Right cardiac atrium (tissue), 5 donors: ENCODE data around the gene PSME3. TPM values are rescaled to one million over a fixed set of nuclear protein-coding genes. Genes with fewer than 3 reads are reported as not detected.

Experiments
- ATAC-seq, 2 donors: fragments of 200-7000 bp; cut with Tn5 transposase; one replicate each; pipeline versions ENCODE4 v1.8.0 to v1.9.1; 2020; ENCODE audit warnings: moderate library complexity in 2 of 2, mild to moderate bottlenecking in 1 of 2
- DNase-seq, 3 donors: peaks; one replicate each; pipeline ENCODE4 v3.0.0-alpha.2; 2020
- H3K27ac ChIP-seq: one replicate; pipeline ENCODE4 v1.5.1; 2013; ENCODE audit warnings: mild to moderate bottlenecking, low read length, control low read depth, moderate library complexity
- H3K27me3 ChIP-seq: one replicate; pipeline ENCODE4 v1.6.1; 2013; ENCODE audit not compliant: control insufficient read depth, insufficient read depth
- H3K4me1 ChIP-seq: one replicate; pipeline ENCODE4 v1.6.1; 2013; ENCODE audit warnings: low read length; ENCODE audit not compliant: control insufficient read depth, insufficient read depth
- H3K4me3 ChIP-seq: one replicate; pipeline ENCODE4 v1.5.1; 2013; ENCODE audit warnings: low read length, control low read depth
- H3K9me3 ChIP-seq: one replicate; pipeline ENCODE4 v1.6.1; 2013; ENCODE audit warnings: low read length; ENCODE audit not compliant: control insufficient read depth
- WGBS: extraction: QIAGEN DNeasy Blood & Tissue Kit; methylation state at CpG from one replicate; pipeline ENCODE4 v1.1.7; 2013; 5-methylcytosine and 5-hydroxymethylcytosine counted together
- intact Hi-C, 4 donors: fragments of 100-400 bp; cut with DNase I; formaldehyde crosslinking; loops; one replicate each; pipeline versions ENCODE4 v1.11.0 to v1.14.0; 2022 to 2023
- polyA plus RNA-seq: library from polyadenylated mRNA; stranded (reverse); fragments of 200-250 nt; gene quantifications from one replicate; pipeline ENCODE4 v1.2.3, GENCODE V29; 2013
- total RNA-seq, 4 donors: library from RNA; stranded (reverse); fragmentation: NEBNext Ultra II Directional; extraction: Animal tissue kit (Norgen Biotek cat#: 25700); gene quantifications; one replicate each; pipeline ENCODE4 v1.2.1, GENCODE V29; 2021
- donor health status: healthy with polysubstance abuse.
- donor health status: DM: no; HTN: yes; CAD: no.
- donor health status: DM: no; HTN: no; CAD: no.
- donor health status: DM: no; HTN: yes; CAD: no; lungs with severe emphysema.
- donor health status: DM: yes; HTN: yes; CAD: no.

Gene PSME3
- total and polyA plus RNA-seq, 5 donors, result 57.6 to 82.0 (median 64.5) TPM

DNA sequence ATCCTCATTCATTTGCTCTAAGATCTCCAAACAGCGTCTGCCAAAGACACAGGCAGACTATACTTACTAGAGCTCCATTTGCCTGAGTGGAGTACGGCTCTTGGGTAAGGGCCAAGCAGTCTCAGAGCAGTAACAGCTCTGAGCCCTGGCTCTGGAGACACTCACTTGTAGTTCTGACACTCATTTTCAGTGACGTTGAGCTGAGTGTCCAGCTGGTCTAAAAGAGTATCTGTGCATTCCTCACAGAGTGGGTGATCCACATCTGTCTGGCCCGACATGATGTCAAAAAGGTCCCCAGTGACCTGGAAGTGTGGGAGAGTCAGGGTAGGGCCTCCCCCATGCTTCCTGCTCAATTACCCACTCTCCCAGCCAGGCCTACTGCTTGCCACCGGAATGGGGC, 14.8 kb upstream of the PSME3 start:
- H3K9me3 ChIP-seq, result no peaks in the 10 kb centered on the region
- WGBS, result 64% methylated on average over 5 of the region's 5 CpGs
- DNase-seq (no peak), ATAC-seq (no peak)
- H3K4me1 ChIP-seq, result no peaks in the 10 kb centered on the region
- intact Hi-C loops, result loop anchor here in 3 of 4 donors (10.0 kb wide), 2 partner anchors 94 to 104 kb away; no protein-coding TSS in a partner anchor
- H3K4me3 ChIP-seq, result no peak overlapping the region
- no peaks in the 10 kb centered on the region for H3K27me3 ChIP-seq
- H3K27ac ChIP-seq, result no peak overlapping the region

DNA sequence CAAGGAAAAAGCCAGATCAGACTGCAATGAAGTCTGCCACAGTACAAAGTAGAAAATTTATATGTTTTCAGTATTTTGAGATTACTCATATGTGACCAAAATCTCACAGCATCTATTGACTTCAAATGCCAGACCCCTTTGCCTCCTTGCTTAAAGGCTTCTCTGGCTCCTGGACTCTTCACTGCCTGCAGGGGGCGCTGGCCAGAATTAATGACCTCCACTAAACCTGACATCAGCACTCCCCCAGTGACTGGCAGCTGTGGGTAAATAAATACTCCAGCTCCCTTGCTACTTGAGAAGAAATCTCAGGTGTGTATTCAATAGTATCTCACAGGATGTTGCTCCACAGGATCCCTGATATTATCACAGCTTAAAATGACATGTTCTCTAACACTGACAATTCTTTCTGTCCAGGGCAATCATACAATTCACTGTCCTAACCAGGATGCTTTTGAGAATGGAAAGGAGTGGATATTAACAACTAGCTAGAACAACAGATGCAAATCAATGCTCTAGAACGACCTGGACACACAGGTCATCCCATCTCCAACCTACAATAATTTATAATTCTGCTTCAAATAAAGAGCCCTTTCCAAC, 13.2 kb upstream of the PSME3 start:
- Histone ChIP-seq H3K9me3 (no peaks in the 10 kb centered on the region), H3K27me3 (no peaks in the 10 kb centered on the region), H3K4me3 (no peak overlapping the region), H3K27ac (no peak overlapping the region), H3K4me1 (peaks cover 2% of the 10 kb centered on the region)
- WGBS, result 30% methylated on average over 2 of the region's 2 CpGs
- DNase-seq, result peak; percentile 57 to 71 (median 69)
- intact Hi-C loops, result loop anchor here in 3 of 4 donors (10.0 kb wide), 2 partner anchors 95 to 105 kb away; no protein-coding TSS in a partner anchor
- ATAC-seq, result no peak

DNA sequence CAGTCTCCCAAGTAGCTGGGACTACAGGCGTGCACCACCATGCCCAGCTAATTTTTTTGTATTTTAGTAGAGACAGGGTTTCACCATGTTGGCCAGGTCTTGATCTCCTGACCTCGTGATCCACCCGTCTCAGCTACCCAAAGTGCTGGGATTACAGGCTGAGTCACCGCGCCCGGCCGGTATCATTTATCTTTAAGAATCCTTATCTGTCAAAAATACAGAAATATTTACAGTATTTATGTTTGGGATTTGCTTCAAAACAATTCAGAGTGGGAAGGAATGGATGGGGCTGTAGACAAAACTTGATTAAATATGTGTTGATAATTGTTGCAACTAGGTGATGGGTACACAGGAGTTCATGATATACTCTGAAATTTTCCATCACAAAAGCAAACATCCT, 12.0 kb upstream of the PSME3 start:
- H3K9me3 ChIP-seq, result no peaks in the 10 kb centered on the region
- no peaks in the 10 kb centered on the region for H3K27me3 ChIP-seq
- DNase-seq, result no peak
- no peak for ATAC-seq
- no peak overlapping the region for H3K27ac ChIP-seq
- peaks cover 2% of the 10 kb centered on the region for H3K4me1 ChIP-seq
- no peak overlapping the region for H3K4me3 ChIP-seq
- WGBS, result 92% methylated on average over 7 of the region's 7 CpGs
- intact Hi-C loops, result no loop called here

DNA sequence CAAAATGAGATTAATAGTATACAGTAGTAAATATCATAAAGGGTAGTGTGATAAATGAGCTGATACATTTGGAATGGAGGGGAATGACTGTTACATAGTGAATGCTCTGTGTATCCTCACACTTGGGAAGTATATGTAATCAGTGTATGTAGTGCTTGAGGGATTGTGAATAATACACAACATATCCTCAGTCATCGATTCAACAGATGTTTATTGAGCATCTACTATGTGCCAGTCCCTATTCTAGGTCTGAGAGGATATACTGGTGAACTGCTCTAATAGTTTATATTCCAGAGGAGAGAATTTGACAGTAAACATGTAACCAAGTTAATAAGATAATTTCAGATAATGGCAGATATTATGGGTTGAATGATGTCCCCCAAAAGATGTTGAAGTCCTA, 5.7 kb upstream of the PSME3 start:
- H3K4me3 ChIP-seq, result no peak overlapping the region
- intact Hi-C loops, result no loop called here
- no peak overlapping the region for H3K27ac ChIP-seq
- no peaks in the 10 kb centered on the region for H3K9me3 ChIP-seq
- peaks cover 2% of the 10 kb centered on the region for H3K4me1 ChIP-seq
- no peaks in the 10 kb centered on the region for H3K27me3 ChIP-seq
- WGBS, result 88% methylated on average over 1 of the region's 1 CpG
- DNase-seq, result no peak
- no peak for ATAC-seq

DNA sequence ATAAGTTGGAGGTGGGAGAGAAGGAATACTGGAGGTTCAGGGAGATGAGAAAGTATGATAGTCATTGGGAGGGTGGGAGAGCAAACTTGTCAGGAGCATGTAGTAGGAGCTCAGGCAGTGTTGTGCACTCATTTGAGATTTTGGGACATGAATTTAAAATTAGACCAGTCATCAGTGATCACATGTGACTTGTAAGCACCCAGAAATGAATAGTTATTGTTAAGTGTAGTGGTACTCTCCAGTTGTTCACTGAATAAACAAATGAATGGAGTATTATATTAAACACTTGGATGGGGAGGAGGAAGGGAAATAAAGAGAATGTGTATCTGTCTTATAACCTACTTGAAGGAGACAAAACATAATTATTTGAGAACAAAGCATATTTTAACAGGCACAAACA, 2.2 kb upstream of the PSME3 start:
- intact Hi-C loops, result no loop called here
- no peaks in the 10 kb centered on the region for H3K27me3 ChIP-seq
- no peak overlapping the region for H3K27ac ChIP-seq
- H3K9me3 ChIP-seq, result no peaks in the 10 kb centered on the region
- no peak overlapping the region for H3K4me3 ChIP-seq
- ATAC-seq, result no peak
- H3K4me1 ChIP-seq, result no peaks in the 10 kb centered on the region
- no peak for DNase-seq

DNA sequence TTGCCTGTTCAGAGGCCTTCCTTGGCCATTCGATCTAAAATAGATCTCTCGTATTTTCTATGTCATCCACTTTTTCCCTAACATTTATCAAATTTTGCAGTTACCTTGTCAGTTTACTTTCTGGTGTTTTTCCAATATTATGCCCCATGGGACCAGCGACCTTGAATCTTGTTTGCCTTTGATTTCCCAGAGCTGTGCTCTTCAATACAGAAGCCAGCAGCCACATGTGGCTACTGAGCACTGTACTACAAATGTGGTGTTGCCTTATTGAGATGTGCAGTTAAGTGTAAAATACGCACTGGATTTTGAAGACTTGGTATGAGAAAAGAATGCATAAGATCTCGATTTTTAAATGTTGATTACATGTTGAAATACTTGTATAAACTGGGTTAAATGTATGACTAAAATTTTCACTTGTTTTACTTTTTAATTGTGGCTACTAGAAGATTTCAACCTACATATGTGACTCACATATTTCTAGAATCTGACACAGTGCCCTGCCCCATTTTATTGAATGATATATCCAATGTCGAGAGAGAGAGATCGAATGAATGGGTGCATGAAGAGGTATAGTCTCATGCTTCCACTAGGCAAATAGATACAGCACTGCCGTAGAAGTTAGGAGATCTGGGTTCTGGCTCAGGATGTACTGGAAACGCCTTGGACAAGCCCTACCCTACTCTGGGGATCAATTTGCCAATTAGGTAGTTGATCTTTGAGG, 824 bp upstream of the PSME3 start:
- ATAC-seq, result peak in 1 of 2 donors; percentile 35
- no peaks in the 10 kb centered on the region for H3K4me1 ChIP-seq
- H3K4me3 ChIP-seq, result peak overlapping the region; percentile 84
- H3K27me3 ChIP-seq, result no peaks in the 10 kb centered on the region
- intact Hi-C loops, result no loop called here
- WGBS, result 53% methylated on average over 9 of the region's 9 CpGs
- peak overlapping the region; percentile 89 for H3K27ac ChIP-seq
- H3K9me3 ChIP-seq, result no peaks in the 10 kb centered on the region
- DNase-seq, result no peak

DNA sequence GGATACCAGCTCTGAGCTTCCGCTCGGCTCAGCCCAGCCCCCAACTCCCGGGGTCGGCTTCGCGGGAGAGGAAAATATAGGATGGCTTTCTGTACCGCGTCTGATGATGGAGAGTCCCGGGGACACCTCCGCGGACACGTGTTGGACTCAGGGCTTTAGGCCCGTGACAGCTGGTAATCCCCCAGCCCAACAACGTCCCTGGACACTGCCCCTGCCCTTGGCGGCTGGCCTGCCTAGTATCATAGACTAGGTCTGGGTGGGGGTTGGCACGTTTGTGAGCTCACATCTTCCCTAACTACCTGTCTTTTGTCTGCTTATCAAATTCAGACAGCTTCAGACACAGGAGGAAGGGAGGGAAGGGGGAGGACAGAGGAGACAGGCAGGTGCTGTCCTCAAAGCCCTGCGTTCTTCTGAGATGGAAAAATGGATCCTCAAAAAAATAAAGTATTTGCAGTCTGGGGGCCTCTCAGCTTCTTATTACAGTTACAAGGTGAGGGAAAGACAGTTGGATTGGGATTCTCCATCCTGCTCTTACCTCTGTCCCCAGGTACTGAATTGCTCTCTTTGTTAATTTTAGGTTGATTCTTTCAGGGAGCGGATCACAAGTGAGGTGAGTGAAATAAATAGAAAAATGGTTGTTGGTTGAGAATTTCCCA, 698 bp downstream of the PSME3 start:
- DNase-seq (peak in 1 of 3 donors; percentile 65), ATAC-seq (peak; percentile 12 to 25)
- H3K4me3 ChIP-seq, result peak overlapping the region; percentile 84
- H3K27me3 ChIP-seq, result no peaks in the 10 kb centered on the region
- intact Hi-C loops, result no loop called here
- no peaks in the 10 kb centered on the region for H3K9me3 ChIP-seq
- 6% methylated on average over 18 of the region's 18 CpGs for WGBS
- no peaks in the 10 kb centered on the region for H3K4me1 ChIP-seq
- H3K27ac ChIP-seq, result peak overlapping the region; percentile 89

DNA sequence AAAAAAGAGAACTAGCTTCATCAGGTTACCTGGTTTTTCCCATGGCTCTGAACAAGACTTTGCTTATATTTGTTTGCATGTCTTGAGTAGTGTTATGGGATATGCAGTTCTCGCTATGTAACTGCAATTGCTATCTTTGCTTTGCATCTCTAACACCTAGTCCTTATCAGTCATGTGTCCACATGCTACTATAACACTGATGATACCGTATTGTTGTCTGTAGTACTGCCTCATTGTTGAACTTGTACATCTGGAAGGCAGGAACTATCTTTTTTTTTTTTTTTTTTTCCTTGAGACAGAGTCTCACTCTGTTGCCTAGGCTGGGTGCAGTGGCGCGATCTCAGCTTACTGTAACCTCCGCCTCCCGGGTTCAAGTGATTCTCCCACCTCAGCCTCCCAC, 2.5 kb downstream of the PSME3 start:
- Histone ChIP-seq H3K4me3 (no peak overlapping the region), H3K27ac (no peak overlapping the region), H3K27me3 (no peaks in the 10 kb centered on the region), H3K9me3 (no peaks in the 10 kb centered on the region), H3K4me1 (no peaks in the 10 kb centered on the region)
- ATAC-seq, result no peak
- WGBS, result 98% methylated on average over 6 of the region's 6 CpGs
- intact Hi-C loops, result no loop called here
- no peak for DNase-seq

DNA sequence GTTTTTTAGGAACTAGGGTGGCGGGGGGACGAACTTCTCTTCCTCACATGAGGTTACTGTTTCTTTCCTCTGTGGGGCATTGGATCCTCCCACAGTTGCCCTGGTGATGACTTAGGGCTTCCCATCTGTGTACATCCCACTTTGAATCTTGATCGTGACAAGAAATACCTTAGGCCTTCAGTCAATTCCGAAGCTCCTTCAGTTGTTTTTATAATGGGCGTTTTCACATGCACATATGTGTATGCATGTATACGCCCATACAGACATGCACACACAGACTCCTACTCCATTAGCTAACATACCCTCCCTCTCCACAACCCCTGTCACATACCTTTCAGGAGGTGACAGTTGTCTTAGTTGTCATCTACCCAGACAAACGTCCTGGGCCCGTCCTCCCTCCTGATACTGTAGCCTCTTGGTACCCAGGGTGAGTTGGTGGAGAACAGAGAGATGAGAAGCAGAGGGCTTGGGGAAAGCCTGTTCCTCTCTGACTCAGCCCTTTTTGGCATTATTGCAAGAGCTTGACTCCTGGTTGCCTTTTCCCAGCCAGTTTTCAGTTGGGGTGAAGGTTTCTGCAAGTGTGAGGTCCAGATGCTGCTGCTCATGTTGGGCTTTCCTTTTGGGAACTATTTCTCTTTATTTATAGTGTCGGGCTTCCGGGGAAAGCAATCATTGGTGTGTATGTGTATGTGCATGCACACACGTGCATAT, 8.9 kb downstream of the PSME3 start:
- H3K27ac ChIP-seq, result no peak overlapping the region
- 74% methylated on average over 11 of the region's 11 CpGs for WGBS
- no peak overlapping the region for H3K4me3 ChIP-seq
- H3K27me3 ChIP-seq, result no peaks in the 10 kb centered on the region
- H3K9me3 ChIP-seq, result no peaks in the 10 kb centered on the region
- no peaks in the 10 kb centered on the region for H3K4me1 ChIP-seq
- ATAC-seq, result no peak
- no peak for DNase-seq
- intact Hi-C loops, result loop anchor here in 3 of 4 donors (2.0 to 5.0 kb wide), 2 partner anchors 95 kb away; no protein-coding TSS in a partner anchor

DNA sequence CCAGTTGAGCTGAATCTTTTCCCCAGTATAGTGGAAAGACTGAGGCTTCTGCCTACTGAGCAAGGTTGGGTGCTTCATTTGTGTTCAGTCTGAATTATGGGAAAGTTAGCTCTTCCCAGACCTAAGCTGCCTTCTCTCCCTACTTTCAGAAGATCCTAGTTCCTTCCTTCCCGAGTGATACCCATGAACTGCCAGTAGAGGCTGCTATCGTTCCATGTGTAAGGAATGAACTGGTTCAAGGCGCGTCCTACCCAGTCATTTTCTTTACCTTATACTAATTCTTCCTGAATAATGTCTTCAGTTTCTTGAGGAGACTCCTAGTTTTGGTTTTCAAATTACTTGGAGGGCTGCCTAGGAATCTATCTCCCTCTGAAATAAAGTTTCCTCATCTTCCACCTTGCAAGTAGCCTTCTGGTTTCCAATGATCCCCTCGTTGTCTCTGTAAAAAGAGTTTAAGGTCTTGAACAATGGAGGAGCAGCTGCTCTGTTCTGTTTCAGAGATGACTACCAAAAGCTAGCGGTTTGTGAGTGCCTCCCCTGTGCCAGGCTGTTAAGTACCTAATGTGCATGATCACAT, 10.2 kb downstream of the PSME3 start:
- WGBS, result 30% methylated on average over 6 of the region's 6 CpGs
- Histone ChIP-seq H3K9me3 (no peaks in the 10 kb centered on the region), H3K27me3 (no peaks in the 10 kb centered on the region), H3K4me1 (no peaks in the 10 kb centered on the region), H3K27ac (no peak overlapping the region), H3K4me3 (no peak overlapping the region)
- ATAC-seq, result peak; percentile 51 to 60
- intact Hi-C loops, result loop anchor here in 3 of 4 donors (2.0 to 5.0 kb wide), 2 partner anchors 93 to 94 kb away; no protein-coding TSS in a partner anchor
- no peak for DNase-seq
